Sigmoid colon (tissue), 7 donors: ENCODE measurements around the gene KCTD16. TPM values are rescaled to one million over a fixed set of nuclear protein-coding genes. Genes with fewer than 3 reads are reported as not detected.

Experiments
- DNase-seq: peaks from one replicate; pipeline ENCODE4 v3.0.0-alpha.2; 2019
- H3K27ac ChIP-seq, 4 donors: fragments of 200-600 bp; sonication (generic); one replicate each; pipeline ENCODE4 v1.5.1; 2016 to 2019; ENCODE audit warnings: mild to moderate bottlenecking in 1 of 4
- H3K27me3 ChIP-seq, 3 donors: fragments of 200-600 bp; sonication (generic); one replicate each; pipeline ENCODE4 v1.5.1; 2019; ENCODE audit warnings: mild to moderate bottlenecking in 1 of 3
- H3K36me3 ChIP-seq, 4 donors: fragments of 200-600 bp; sonication (generic); one replicate each; pipeline ENCODE4 v1.5.1; 2016 to 2019
- H3K4me1 ChIP-seq, 4 donors: fragments of 200-600 bp; sonication (generic); one replicate each; pipeline ENCODE4 v1.5.1; 2017 to 2019
- H3K4me3 ChIP-seq, 4 donors: fragments of 200-600 bp; sonication (generic); one replicate each; pipeline ENCODE4 v1.5.1; 2017 to 2019; ENCODE audit warnings: mild to moderate bottlenecking in 2 of 4, moderate library complexity in 1 of 4
- H3K9me3 ChIP-seq, 4 donors: fragments of 200-600 bp in 3 of 4; sonication (generic) in 3 of 4; one replicate each; pipeline versions ENCODE4 v1.5.1 to v1.6.1; 2013 to 2019
- CTCF ChIP-seq, 4 experiments: fragments of 450-650 bp in 3 of 4; fragments of 200-600 bp in 1 of 4; IDR thresholded peaks; one replicate each; pipeline ENCODE4 v1.5.1; 2016 to 2019; ENCODE audit warnings: antibody characterized with exemption in 4 of 4, mild to moderate bottlenecking in 3 of 4, moderate library complexity in 2 of 4
- EP300 ChIP-seq, 4 donors: sonication (generic); formaldehyde crosslinking; IDR thresholded peaks; one replicate each; pipeline ENCODE4 v1.6.1; 2017; ENCODE audit warnings: antibody characterized with exemption in 4 of 4
- POLR2A ChIP-seq, 2 donors: fragments of 450-650 bp; IDR thresholded peaks; one replicate each; pipeline ENCODE4 v1.6.1; 2016; ENCODE audit warnings: antibody characterized with exemption in 2 of 2, mild to moderate bottlenecking in 2 of 2, moderate library complexity in 2 of 2
- POLR2AphosphoS5 ChIP-seq, 4 donors: sonication (generic); formaldehyde crosslinking; IDR thresholded peaks; one replicate each; pipeline ENCODE4 v1.6.1; 2017; ENCODE audit warnings: antibody characterized with exemption in 4 of 4
- WGBS, 2 donors: extraction: QIAGEN DNeasy Blood & Tissue Kit; methylation state at CpG; one replicate each; pipeline ENCODE4 v1.1.7; 2013; 5-methylcytosine and 5-hydroxymethylcytosine counted together
- intact Hi-C: fragments of 100-400 bp; cut with DNase I; formaldehyde crosslinking; loops from one replicate; pipeline ENCODE4 v1.15.1; 2023
- polyA plus RNA-seq, 3 donors: library from polyadenylated mRNA; stranded (reverse); fragments of 200-250 nt; gene quantifications; one replicate each; pipeline ENCODE4 v1.2.3, GENCODE V29; 2013
- total RNA-seq, 4 donors: library from RNA; depleted of rRNA; stranded (reverse); fragments of >200 nt; gene quantifications; one replicate each; pipeline ENCODE4 v1.1.0, GENCODE V29; 2016
- donor health status: healthy with polysubstance abuse.
- donor health status: Bipolar disorder and iron deficiency.
- donor health status: healthy.

Gene KCTD16
- total and polyA plus RNA-seq, 7 donors = under 0.01 to 0.71 (median 0.16) TPM; not detected in 2

DNA sequence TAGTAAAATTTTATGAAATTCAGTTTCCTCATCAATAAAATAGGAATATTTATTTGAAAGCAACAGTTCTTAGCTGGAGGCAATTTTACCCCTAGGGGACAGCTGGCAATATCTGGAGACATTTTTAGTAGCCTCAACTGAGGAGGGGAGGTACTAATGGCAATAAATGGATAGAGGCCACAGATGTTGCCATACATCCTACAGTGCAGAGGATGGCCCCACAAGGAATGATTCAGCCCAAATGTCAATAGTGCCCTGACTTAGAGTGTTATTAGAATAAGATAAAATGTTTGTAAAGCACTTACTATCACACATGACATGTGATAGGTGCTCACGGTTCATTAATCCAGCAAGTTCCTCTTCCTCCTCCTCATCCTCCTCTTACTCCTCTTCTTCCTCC, 293.6 kb downstream of the KCTD16 start:
- DNase-seq = no peak
- TF ChIP-seq EP300 (IDR thresholded peaks at IDR 0.05) (no peak), CTCF (IDR thresholded peaks at IDR 0.05) (no peak), POLR2A (IDR thresholded peaks at IDR 0.05) (no peak), POLR2AphosphoS5 (IDR thresholded peaks at IDR 0.05) (no peak)
- Histone ChIP-seq H3K27ac (no peak overlapping the region), H3K9me3 (no peaks in the 10 kb centered on the region), H3K27me3 (no peaks in the 10 kb centered on the region), H3K4me3 (no peak overlapping the region), H3K36me3 (no peaks in the 10 kb centered on the region), H3K4me1 (no peaks in the 10 kb centered on the region)
- WGBS, 2 donors = 73 to 79% methylated on average over 1 of the region's 1 CpG
- intact Hi-C loops = no loop called here

DNA sequence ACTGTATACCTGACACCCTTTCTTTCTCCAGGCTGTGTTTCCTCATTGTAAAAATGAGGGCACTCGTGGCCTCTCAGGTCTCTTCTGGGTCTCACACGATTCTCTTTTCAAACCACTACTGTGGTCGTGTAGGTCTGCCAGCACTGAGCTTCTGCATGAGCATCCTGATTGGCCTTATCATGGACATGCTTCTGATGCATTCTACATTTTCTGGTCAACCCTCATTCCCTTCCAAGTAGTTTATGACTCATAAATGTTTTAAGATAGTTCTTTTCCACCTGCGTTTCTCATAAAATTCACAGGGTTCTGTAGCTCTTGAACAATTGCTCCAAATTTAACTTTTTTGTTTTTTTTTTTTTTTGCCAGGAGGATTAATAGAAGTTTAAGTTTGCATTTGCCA, 294.8 kb downstream of the KCTD16 start:
- H3K27me3 ChIP-seq = no peaks in the 10 kb centered on the region
- H3K36me3 ChIP-seq = no peaks in the 10 kb centered on the region
- TF ChIP-seq CTCF (IDR thresholded peaks at IDR 0.05) = no peak
- no peak for TF ChIP-seq POLR2AphosphoS5 (IDR thresholded peaks at IDR 0.05)
- TF ChIP-seq EP300 (IDR thresholded peaks at IDR 0.05) = no peak
- TF ChIP-seq POLR2A (IDR thresholded peaks at IDR 0.05) = no peak
- intact Hi-C loops = no loop called here
- no peaks in the 10 kb centered on the region for H3K9me3 ChIP-seq
- DNase-seq = no peak
- WGBS, 2 donors = 74 to 83% methylated on average over 4 of the region's 4 CpGs
- H3K4me1 ChIP-seq = no peaks in the 10 kb centered on the region
- H3K27ac ChIP-seq = no peak overlapping the region
- H3K4me3 ChIP-seq = no peak overlapping the region

DNA sequence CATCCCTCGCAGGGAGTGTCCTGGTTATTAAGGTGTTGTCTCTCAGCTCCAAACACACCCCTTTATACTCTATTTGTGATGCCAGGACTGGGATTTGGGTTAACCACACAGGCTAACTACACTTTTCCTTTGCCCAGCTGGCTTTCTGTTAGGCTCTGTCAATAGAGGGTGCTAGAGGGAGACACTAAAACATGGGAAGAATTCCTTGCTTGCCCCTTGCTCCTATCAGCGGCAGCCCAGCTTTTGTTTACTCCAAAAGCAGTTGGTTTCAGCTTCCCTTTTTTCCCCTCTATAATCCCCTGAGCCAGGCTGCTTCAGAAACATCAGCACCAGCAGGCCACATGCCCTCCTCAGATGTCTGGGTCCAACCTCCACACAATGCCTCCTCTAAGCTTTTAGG, 297.1 kb downstream of the KCTD16 start:
- 9 to 31% methylated on average over 2 of the region's 2 CpGs for WGBS, 2 donors
- no peaks in the 10 kb centered on the region for H3K9me3 ChIP-seq
- DNase-seq = no peak
- H3K4me1 ChIP-seq = no peaks in the 10 kb centered on the region
- no peak for TF ChIP-seq EP300 (IDR thresholded peaks at IDR 0.05)
- TF ChIP-seq CTCF (IDR thresholded peaks at IDR 0.05) = no peak
- no peak for TF ChIP-seq POLR2AphosphoS5 (IDR thresholded peaks at IDR 0.05)
- no peak for TF ChIP-seq POLR2A (IDR thresholded peaks at IDR 0.05)
- H3K27ac ChIP-seq = no peak overlapping the region
- intact Hi-C loops = no loop called here
- H3K36me3 ChIP-seq = no peaks in the 10 kb centered on the region
- H3K27me3 ChIP-seq = no peaks in the 10 kb centered on the region
- H3K4me3 ChIP-seq = no peak overlapping the region

DNA sequence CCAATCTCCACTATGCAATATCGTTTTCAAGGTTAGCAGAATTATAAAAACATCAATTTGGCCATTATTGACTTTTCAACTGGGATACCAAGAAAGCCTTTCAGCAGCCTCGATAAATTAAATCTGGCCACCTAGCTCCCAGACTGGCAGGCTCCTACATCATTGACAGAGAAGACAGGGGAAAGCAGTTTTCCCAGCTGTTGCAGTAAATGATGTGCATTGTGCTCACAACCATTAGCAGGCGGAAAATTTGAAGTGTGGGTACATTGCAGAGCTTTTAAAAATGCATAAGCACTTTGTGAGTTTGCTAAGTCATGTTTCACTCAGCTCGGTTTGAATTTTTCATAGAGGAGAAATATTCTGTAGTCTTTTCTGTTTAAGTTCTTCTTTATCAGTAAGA, 297.9 kb downstream of the KCTD16 start:
- Histone ChIP-seq H3K4me3 (no peak overlapping the region), H3K36me3 (no peaks in the 10 kb centered on the region), H3K27ac (no peak overlapping the region), H3K9me3 (no peaks in the 10 kb centered on the region), H3K4me1 (no peaks in the 10 kb centered on the region), H3K27me3 (no peaks in the 10 kb centered on the region)
- intact Hi-C loops = no loop called here
- WGBS, 2 donors = 71% methylated on average over 4 of the region's 4 CpGs
- TF ChIP-seq CTCF (IDR thresholded peaks at IDR 0.05) = no peak
- no peak for TF ChIP-seq POLR2AphosphoS5 (IDR thresholded peaks at IDR 0.05)
- no peak for TF ChIP-seq POLR2A (IDR thresholded peaks at IDR 0.05)
- no peak for TF ChIP-seq EP300 (IDR thresholded peaks at IDR 0.05)
- DNase-seq = no peak

- no peaks in the 10 kb centered on the region for H3K4me1 ChIP-seq
- H3K36me3 ChIP-seq = no peaks in the 10 kb centered on the region
- no peaks in the 10 kb centered on the region for H3K9me3 ChIP-seq
- DNase-seq = no peak
- no peaks in the 10 kb centered on the region for H3K27me3 ChIP-seq
- TF ChIP-seq POLR2A (IDR thresholded peaks at IDR 0.05) = no peak
- no peak for TF ChIP-seq CTCF (IDR thresholded peaks at IDR 0.05)
- no peak for TF ChIP-seq EP300 (IDR thresholded peaks at IDR 0.05)
- intact Hi-C loops = no loop called here
- 86 to 88% methylated on average over 4 of the region's 4 CpGs for WGBS, 2 donors
- H3K4me3 ChIP-seq = no peak overlapping the region
- H3K27ac ChIP-seq = no peak overlapping the region
Measured at GRCh38 chr5:144469106-144469505, 298.4 kb downstream of the KCTD16 start.
